Stimulated activated CD8-positive, alpha-beta memory T cell treated with anti-CD3 and anti-CD28 coated beads, Interleukin-12 subunit alpha, Interleukin-12 subunit beta, amount 100 ng/mL, for 24 hours (primary cell): Measurements from ENCODE around the gene ESAM.

Source experiments
- DNase-seq: peaks from one replicate; pipeline ENCODE4 v3.0.0-alpha.2; 2020; ENCODE audit errors: extremely low read depth

The ESAM gene, protein sequence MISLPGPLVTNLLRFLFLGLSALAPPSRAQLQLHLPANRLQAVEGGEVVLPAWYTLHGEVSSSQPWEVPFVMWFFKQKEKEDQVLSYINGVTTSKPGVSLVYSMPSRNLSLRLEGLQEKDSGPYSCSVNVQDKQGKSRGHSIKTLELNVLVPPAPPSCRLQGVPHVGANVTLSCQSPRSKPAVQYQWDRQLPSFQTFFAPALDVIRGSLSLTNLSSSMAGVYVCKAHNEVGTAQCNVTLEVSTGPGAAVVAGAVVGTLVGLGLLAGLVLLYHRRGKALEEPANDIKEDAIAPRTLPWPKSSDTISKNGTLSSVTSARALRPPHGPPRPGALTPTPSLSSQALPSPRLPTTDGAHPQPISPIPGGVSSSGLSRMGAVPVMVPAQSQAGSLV

GRCh38 chr11:124762105-124762623 is at the start of gene ESAM:
ESAM (minus strand) TSS chr11:124762290; CDS start chr11:124762154, 136 bp downstream.
- no peak for DNase-seq

- DNase-seq: no peak
Observed at GRCh38 chr11:124811399-124812125, 49.5 kb upstream of the ESAM start.

GRCh38 chr11:124807660-124808270 is 45.7 kb upstream of the ESAM start:
- DNase-seq: no peak

- DNase-seq: no peak
Observed at GRCh38 chr11:124807201-124807600, 45.1 kb upstream of the ESAM start.

DNA sequence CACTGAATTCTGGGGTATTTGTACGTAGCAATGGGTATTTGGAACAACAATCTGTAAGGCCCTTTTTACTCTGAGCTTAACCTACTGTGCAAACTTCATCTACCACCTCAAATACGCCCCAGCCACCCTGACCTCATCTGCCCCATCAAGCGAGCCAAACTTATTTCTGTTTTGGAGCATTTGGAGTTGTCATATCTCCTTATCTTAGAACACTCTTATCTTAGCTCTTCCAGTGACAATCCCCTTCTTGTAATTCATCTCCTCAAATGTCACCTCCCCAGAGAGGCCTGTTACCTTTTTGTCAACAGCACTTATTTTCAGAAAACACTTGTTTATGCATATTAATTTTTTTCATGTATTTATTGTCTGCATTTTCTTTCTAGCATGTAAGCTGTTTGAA is 42.8 kb upstream of the ESAM start:
- no peak for DNase-seq

DNA sequence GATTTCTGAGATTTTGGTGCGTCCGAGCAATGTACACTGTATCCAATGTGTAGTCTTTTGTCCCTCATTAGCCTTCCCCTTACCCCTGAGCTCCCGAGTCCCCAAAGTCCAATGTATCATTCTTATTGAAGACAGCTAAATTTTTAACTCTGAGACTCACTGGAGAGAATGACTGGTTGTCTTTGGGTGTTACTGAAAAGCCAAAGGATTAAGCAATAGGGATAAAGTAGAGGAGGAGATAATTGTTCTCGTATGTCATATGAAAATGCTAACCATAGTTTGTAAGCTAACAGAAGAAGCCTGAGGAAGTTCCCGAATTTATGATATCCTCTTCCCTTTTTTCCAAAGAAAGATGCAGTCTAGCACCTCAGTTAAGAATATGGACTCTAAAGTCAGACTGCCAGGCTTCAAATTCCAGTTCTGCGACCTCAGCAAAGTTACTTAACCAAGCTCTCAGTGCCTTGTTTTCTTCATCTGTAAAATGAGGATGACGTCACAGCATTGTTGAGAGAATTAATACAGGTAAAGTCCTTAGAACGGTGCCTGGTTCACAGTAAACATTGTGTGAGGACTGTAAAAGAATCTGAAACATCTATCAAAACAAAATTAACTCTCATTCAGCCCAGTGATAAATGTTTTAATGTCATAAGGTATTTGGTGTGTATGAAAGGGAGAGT is 39.7 kb upstream of the ESAM start:
- no peak for DNase-seq

GRCh38 chr11:124801014-124801413 is 38.9 kb upstream of the ESAM start:
- no peak for DNase-seq

DNA sequence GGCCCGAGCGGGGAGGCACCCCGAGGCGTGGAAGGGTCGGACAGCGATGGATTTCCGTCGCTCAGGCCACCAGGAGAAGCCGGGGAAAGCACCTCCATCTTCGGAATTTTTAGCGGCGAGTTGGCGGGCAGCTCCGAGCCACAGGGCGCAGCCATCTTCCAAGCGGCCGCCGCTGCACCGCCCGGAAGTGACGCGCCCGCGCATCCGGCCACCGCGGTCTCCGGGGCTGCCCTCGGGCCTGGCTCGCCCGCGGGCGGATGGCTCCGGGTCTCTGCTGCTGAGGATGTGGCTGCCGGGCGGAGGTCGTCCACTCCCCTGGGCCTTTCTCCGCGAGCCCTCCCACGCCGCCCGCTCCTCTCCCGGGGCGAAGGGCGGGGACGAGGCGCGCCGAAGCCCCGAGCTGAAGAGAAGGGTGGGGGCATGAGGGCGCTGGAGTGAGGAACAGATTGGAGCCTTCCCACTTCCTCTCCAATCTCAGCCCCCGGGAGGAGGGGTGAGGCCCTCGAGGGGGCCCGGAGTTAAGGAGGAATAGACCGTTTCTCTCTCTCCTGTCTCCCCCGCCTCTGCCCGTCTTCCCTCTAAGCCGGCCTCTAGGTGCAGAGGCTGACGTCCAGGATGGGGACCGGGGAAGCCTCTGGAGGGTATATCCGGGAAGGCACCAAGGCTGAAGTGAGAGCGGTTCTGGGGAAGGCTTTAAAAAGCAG is 38.3 kb upstream of the ESAM start, which contains the start of gene MSANTD2:
Gene MSANTD2 (minus strand): TSS at position 181 of the 704 bp plus-strand sequence. CDS start 26 bp downstream, at position 155.
- DNase-seq: peak; percentile 56

DNA sequence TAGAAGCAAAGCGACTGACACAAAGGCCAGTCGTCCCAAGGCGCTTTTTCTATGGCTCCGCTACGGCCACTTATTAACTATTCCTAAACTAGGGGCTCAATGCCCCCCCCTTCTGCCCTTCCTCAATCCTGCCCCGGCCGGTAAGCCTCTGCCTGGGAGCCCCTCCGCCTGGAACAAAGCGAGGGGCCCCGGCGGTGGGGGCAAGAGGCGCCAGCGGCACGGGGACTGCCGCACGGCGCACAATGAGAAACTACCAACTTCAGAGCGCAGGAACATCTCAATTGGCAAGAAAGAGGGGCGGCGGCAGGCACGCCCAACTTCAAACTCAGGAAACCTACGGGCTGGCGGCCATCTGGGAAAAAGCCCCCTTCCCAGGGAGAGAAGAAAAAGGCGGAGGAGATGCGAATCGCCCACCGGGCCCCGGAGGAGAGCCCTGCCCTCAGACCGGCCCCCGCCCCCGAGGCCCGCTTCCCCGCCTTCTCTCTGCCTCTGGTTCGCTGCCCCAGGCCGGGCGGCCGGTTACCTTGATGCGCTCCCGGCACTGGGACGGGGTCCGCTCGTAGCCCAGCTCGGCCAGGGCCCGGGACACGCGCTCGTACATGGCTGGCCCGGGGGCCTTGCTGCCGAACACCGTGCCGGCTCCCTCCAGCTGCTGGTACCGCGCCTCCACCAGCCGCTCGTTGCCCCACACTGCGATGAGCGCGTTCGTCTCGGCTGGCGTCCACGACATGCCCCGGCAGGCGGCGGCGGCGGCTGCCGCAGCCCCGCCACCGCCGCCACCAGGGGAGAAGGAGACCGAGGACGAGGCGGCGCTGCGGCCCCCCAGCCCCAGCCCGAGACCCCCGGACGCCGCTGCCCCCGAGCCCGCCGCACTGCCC is 37.5 kb upstream of the ESAM start:
- DNase-seq: no peak

DNA sequence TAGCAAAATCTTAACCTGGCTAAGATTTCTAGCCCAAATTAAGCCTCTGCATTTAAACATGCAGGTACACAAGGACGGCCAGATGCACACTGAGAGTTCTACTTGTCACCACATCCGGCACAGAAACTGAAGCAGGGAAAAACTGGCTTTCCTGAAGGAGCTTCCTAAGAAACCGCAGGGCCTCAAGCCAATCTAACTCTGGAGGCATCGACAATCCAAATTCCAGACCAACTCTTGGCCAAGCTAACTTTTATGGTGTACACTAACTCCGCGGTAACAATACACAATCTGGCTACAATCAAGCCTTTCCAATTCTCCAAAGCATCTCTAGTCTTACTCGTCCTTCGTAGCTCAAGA is 36.9 kb upstream of the ESAM start:
- no peak for DNase-seq

DNA sequence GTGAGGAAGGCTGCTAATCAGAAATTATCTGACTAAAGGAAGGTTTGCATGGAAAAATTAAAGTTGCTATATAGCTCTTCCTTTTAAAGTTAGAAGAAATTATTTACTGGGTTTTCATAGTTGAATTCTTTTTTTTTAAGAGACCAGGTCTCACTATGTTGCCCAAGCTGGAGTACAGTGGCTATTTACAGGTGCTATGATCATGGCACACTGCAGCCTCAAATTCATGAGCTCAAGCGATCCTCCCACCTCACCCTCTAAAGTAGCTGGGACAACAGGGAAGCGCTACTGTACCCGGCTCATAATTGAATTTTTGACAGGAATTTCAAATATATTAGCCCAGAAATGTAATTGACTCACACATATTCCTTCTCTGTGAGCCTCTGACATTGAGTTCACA is 34.2 kb upstream of the ESAM start:
- no peak for DNase-seq

DNA sequence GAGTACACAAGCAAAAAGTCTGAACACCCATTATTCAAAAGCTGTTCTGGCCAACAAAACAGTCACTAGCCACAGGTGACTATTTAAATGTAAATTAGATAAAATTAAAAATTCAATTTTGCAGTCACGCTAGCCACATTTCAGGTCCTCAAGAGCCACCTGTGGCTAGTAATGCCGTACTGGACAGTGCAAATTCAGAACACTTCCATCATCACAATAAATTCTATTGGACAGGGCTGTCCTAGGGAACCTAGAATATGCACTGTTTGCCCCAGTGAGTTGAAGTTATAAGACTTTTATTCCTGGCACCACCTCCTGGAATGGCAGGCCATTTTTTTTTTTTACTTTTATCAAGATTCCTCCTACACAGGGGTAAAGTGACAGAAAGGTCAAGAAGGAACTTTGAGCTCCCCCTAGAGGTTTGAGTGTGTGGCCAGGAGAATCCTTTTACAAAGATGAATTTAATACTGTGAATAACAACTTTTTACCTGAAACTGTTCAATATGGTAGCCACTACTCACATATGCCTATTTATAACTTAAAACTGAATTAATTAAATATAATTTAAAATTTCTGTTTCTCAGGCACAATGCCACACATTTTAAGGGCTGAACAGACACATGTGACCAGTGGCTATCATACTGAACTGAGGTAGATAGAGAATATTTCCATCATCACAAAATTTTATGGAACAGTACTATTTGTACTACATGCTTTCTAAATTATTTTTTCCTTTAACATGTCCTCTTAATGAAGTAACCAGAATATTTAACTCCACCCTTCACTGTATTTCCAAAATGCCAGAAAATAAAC is 31.6 kb upstream of the ESAM start:
- DNase-seq: no peak

DNA sequence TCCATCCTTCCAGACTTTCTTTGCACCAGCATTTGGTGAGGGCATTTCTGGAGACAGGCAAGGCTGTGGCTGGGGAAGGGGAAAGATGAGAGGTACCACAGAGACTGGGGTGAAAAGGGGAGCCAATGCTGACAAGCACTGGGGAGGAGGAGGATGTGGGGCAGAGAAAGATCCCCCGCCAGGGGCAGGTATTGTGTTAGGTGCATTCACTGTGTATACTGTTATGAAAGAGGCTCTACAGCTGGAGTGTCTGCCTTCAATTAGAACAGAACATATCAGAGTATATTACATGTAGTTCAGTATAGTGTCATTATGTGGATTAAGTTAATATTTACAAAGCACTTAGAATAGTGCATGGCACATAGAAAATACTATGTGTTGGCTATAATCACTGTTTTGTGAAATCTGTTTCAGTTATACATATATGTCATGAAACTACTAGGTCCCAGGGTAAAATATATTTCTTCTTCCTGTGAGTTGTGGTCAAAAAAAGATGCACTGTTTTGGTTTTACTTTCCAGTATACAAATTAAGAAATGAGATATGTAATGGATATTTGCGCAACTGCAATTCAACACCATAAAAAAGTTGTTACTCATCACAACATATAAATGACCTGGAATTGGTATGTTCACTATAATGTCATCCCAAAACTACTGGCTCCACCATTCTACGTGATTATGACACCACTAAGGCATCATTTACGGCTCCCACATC is 29.7 kb upstream of the ESAM start:
- no peak for DNase-seq

DNA sequence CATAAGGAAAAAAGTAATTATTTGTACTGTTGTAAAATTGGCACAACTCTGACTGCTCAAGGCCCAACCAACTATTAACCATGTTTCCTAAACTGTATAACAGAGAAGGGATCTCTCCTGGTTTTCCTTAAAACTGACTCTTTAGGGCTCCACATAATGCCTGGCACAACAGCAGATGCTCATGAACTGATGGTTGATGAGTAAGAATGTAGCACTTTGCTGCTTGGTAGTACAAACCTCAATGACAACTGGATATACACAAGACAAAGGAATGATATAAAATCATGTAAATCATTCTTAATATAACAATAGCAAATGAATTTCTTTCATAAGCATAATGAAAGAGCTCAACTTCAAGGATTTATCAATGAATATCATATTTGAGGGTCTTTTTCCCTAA is 26.4 kb upstream of the ESAM start:
- DNase-seq: no peak

GRCh38 chr11:124784051-124784450 is 22.0 kb upstream of the ESAM start:
- DNase-seq: no peak

- no peak for DNase-seq
Observed at GRCh38 chr11:124783002-124783401, 20.9 kb upstream of the ESAM start.

DNA sequence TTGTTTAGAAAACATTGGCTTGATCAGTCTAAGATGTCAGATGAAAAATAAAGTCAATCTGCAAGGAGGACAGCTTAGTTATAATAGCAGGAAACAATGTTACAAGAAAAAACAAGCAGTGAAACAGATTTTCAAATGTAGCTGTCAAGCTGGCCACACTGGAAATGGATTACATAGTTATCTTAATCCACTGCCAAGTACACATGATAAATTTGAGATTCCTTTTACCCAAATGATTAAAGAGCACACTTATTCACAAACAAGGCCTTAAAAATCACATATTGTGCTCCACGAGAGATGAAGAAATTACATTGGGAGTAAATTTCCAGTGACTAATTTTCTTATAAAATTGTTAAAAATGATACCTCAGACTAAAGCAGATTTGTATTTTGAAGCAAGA is 17.5 kb upstream of the ESAM start:
- DNase-seq: no peak

GRCh38 chr11:124778281-124778680 is 16.2 kb upstream of the ESAM start:
- DNase-seq: no peak
